ENCODE data around the gene HEXIM2.
A peak's percentile ranks its signal among the peaks of the same experiment; 100 is the strongest.

HEXIM2 gene

GRCh38 chr17:45168991-45169752 is 7.5 kb downstream of the HEXIM2 start:
- CTCF ChIA-PET: interaction anchor here (0.7 to 3.5 kb wide), 3 partner anchors 20 to 107 kb away, joined by 3 to 17 read pairs (median 3); partner anchors contain the start of genes ACBD4 and HEXIM1
- POLR2A ChIA-PET: interaction anchor here (5.6 kb wide), 1 partner anchor 19 kb away, joined by 86 read pairs; the partner anchor contains the start of gene HEXIM1
- no peak for TF ChIP-seq ZNF645 (tag by site-specific recombination; IDR thresholded peaks at IDR 0.05)
- Histone ChIP-seq H3K27ac (ENCODE audit: extremely low read depth, low read depth, low read length) (no peak overlapping the region), H3K36me3 (ENCODE audit: control insufficient read depth in 2 of 2, insufficient read depth in 1 of 2, low read length in 2 of 2) (peaks cover 0 to 28% of the 10 kb centered on the region in 2 experiments; a peak in 1 of 3 replicates), H3K9me3 (ENCODE audit: control insufficient read depth, insufficient read depth, low read depth, low read length) (no peaks in the 10 kb centered on the region), H3K4me1 (ENCODE audit: control insufficient read depth, insufficient read depth, low read length) (peaks cover 13% of the 10 kb centered on the region), H3K4me3 (ENCODE audit: low read depth, low read length) (no peak overlapping the region)

- Histone ChIP-seq H3K9me3 (ENCODE audit: control insufficient read depth, insufficient read depth, low read depth, low read length) (no peaks in the 10 kb centered on the region), H3K4me1 (ENCODE audit: control insufficient read depth, insufficient read depth, low read length) (peaks cover 13% of the 10 kb centered on the region), H3K4me3 (ENCODE audit: low read depth, low read length) (no peak overlapping the region), H3K36me3 (ENCODE audit: control insufficient read depth in 2 of 2, insufficient read depth in 1 of 2, low read length in 2 of 2) (peaks cover 0 to 19% of the 10 kb centered on the region in 2 experiments; a peak in 1 of 3 replicates), H3K27ac (ENCODE audit: extremely low read depth, low read depth, low read length) (no peak overlapping the region)
- CTCF ChIA-PET: interaction anchor here (0.5 to 3.5 kb wide), 8 partner anchors 9 to 251 kb away, joined by 3 to 37 read pairs (median 3); partner anchors contain the start of genes ACBD4, HEXIM1 and HEXIM2
- TF ChIP-seq ZFHX2 (tag by site-specific recombination; conservative IDR thresholded peaks at IDR 0.05) (0 out of 2 replicates have a peak, but pooled peaks have one; percentile 25), ZNF221 (tag by site-specific recombination; IDR thresholded peaks at IDR 0.05; ENCODE audit: borderline replicate concordance) (no peak), ZNF600 (tag by site-specific recombination; IDR thresholded peaks at IDR 0.05) (0 out of 2 replicates have a peak, but pooled peaks have one; percentile 71), KLF17 (tag by site-specific recombination; IDR thresholded peaks at IDR 0.05) (peak; percentile 36; the same call in 1 of the 2 replicates), PRDM1 (tag by site-specific recombination; IDR thresholded peaks at IDR 0.05) (no peak), GLIS1 (tag by site-specific recombination; IDR thresholded peaks at IDR 0.05) (peak; percentile 85)
- POLR2A ChIA-PET: interaction anchor here (0.8 to 5.6 kb wide), 4 partner anchors 10 to 35 kb away, joined by 3 to 86 read pairs (median 34); partner anchors contain the start of genes ACBD4, HEXIM1 and HEXIM2
Measured at GRCh38 chr17:45170280-45170930, 8.7 kb downstream of the HEXIM2 start.

- Histone ChIP-seq H3K36me3 (ENCODE audit: control insufficient read depth in 2 of 2, insufficient read depth in 1 of 2, low read length in 2 of 2) (peaks cover 0 to 19% of the 10 kb centered on the region in 2 experiments; a peak in 1 of 3 replicates), H3K9me3 (ENCODE audit: control insufficient read depth, insufficient read depth, low read depth, low read length) (no peaks in the 10 kb centered on the region), H3K4me3 (ENCODE audit: low read depth, low read length) (no peak overlapping the region), H3K27ac (ENCODE audit: extremely low read depth, low read depth, low read length) (0 out of 2 replicates have a peak overlapping the region, but pooled peaks have one; percentile 57), H3K4me1 (ENCODE audit: control insufficient read depth, insufficient read depth, low read length) (peaks cover 16% of the 10 kb centered on the region)
- CTCF ChIA-PET: interaction anchor here (0.7 to 3.5 kb wide), 5 partner anchors 10 to 36 kb away, joined by 3 to 37 read pairs (median 13); partner anchors contain the start of genes ACBD4, HEXIM1 and HEXIM2
- no peak for TF ChIP-seq ZNF580 (tag by site-specific recombination; IDR thresholded peaks at IDR 0.05)
- 0 out of 2 replicates have a peak, but pooled peaks have one; percentile 19 for TF ChIP-seq KLF1 (tag by site-specific recombination; IDR thresholded peaks at IDR 0.05)
- POLR2A ChIA-PET: interaction anchor here (0.6 to 5.6 kb wide), 5 partner anchors 11 to 36 kb away, joined by 3 to 86 read pairs (median 3); partner anchors contain the start of genes ACBD4, HEXIM1 and HEXIM2
Measured at GRCh38 chr17:45170931-45171337, 9.3 kb downstream of the HEXIM2 start.

Measured in HEK293 (cell line).